Activated naive CD8-positive, alpha-beta T cell (primary cell): ENCODE measurements around the gene TAF11L4.
"Not testable (repeated sequence)": the region's sequence is repeated elsewhere in the genome, so short reads cannot be mapped to it uniquely, and the experiment has no call there.

Experiments used
- H3K27ac Mint-ChIP-seq: one replicate; pipeline ENCODE4 v1.8.0; 2021; ENCODE audit warnings: mixed read lengths
- H3K27me3 Mint-ChIP-seq: one replicate; pipeline ENCODE4 v1.8.0; 2021; ENCODE audit warnings: mixed read lengths
- H3K36me3 Mint-ChIP-seq: one replicate; pipeline ENCODE4 v1.8.0; 2021; ENCODE audit warnings: mixed read lengths
- H3K4me1 Mint-ChIP-seq: one replicate; pipeline ENCODE4 v1.8.0; 2021; ENCODE audit warnings: low read depth, mixed read lengths
- H3K4me3 Mint-ChIP-seq: one replicate; pipeline ENCODE4 v1.8.0; 2021; ENCODE audit warnings: mild to moderate bottlenecking, mixed read lengths
- H3K9me3 Mint-ChIP-seq: one replicate; pipeline ENCODE4 v1.8.0; 2021; ENCODE audit warnings: low read depth, mixed read lengths

TAF11L4 gene

GRCh38 chr5:17521501-17521900 is at the start of gene TAF11L4:
TAF11L4 (plus strand) TSS chr5:17521801.
- H3K27ac Mint-ChIP-seq, H3K4me3 Mint-ChIP-seq, H3K36me3 Mint-ChIP-seq: not testable (repeated sequence)

GRCh38 chr5:17475064-17475463 is 46.5 kb upstream of the TAF11L4 start:
- not testable (repeated sequence) for H3K4me1 Mint-ChIP-seq, H3K27ac Mint-ChIP-seq, H3K4me3 Mint-ChIP-seq, H3K9me3 Mint-ChIP-seq, H3K27me3 Mint-ChIP-seq, H3K36me3 Mint-ChIP-seq

More at GRCh38 chr5:17521501-17521900, at the start of gene TAF11L4:
- not testable (repeated sequence) for H3K27me3 Mint-ChIP-seq, H3K4me1 Mint-ChIP-seq, H3K9me3 Mint-ChIP-seq

- H3K9me3 Mint-ChIP-seq, result no peaks in the 10 kb centered on the region
- H3K27me3 Mint-ChIP-seq, result no peaks in the 10 kb centered on the region
- no peak overlapping the region for H3K4me3 Mint-ChIP-seq
- H3K4me1 Mint-ChIP-seq, result no peaks in the 10 kb centered on the region
- no peak overlapping the region for H3K27ac Mint-ChIP-seq
- H3K36me3 Mint-ChIP-seq, result no peaks in the 10 kb centered on the region
Measured at GRCh38 chr5:17477043-17477442, 44.6 kb upstream of the TAF11L4 start.

GRCh38 chr5:17477573-17478265 is 43.9 kb upstream of the TAF11L4 start:
- Mint-ChIP-seq H3K27ac (no peak overlapping the region), H3K9me3 (no peaks in the 10 kb centered on the region), H3K27me3 (no peaks in the 10 kb centered on the region), H3K4me3 (no peak overlapping the region), H3K36me3 (no peaks in the 10 kb centered on the region), H3K4me1 (no peaks in the 10 kb centered on the region)

GRCh38 chr5:17481378-17481777 is 40.2 kb upstream of the TAF11L4 start:
- H3K27ac Mint-ChIP-seq, result no peak overlapping the region
- H3K4me1 Mint-ChIP-seq, result no peaks in the 10 kb centered on the region
- no peaks in the 10 kb centered on the region for H3K27me3 Mint-ChIP-seq
- H3K4me3 Mint-ChIP-seq, result no peak overlapping the region
- no peaks in the 10 kb centered on the region for H3K36me3 Mint-ChIP-seq
- H3K9me3 Mint-ChIP-seq, result no peaks in the 10 kb centered on the region

- H3K4me1 Mint-ChIP-seq, result no peaks in the 10 kb centered on the region
- no peaks in the 10 kb centered on the region for H3K27me3 Mint-ChIP-seq
Measured at GRCh38 chr5:17482790-17483189, 38.8 kb upstream of the TAF11L4 start.

GRCh38 chr5:17486464-17487173 is 35.0 kb upstream of the TAF11L4 start:
- H3K4me1 Mint-ChIP-seq, H3K27me3 Mint-ChIP-seq: not testable (repeated sequence)

More at GRCh38 chr5:17482790-17483189, 38.8 kb upstream of the TAF11L4 start:
- H3K36me3 Mint-ChIP-seq, result no peaks in the 10 kb centered on the region
- H3K27ac Mint-ChIP-seq, result no peak overlapping the region
- no peak overlapping the region for H3K4me3 Mint-ChIP-seq
- no peaks in the 10 kb centered on the region for H3K9me3 Mint-ChIP-seq

GRCh38 chr5:17487174-17487512 is 34.5 kb upstream of the TAF11L4 start:
- no peaks in the 10 kb centered on the region for H3K36me3 Mint-ChIP-seq
- H3K4me3 Mint-ChIP-seq, result no peak overlapping the region
- no peaks in the 10 kb centered on the region for H3K4me1 Mint-ChIP-seq
- no peaks in the 10 kb centered on the region for H3K9me3 Mint-ChIP-seq
- H3K27me3 Mint-ChIP-seq, result no peaks in the 10 kb centered on the region
- H3K27ac Mint-ChIP-seq, result no peak overlapping the region

More at GRCh38 chr5:17486464-17487173, 35.0 kb upstream of the TAF11L4 start:
- H3K4me3 Mint-ChIP-seq, H3K27ac Mint-ChIP-seq, H3K36me3 Mint-ChIP-seq, H3K9me3 Mint-ChIP-seq: not testable (repeated sequence)

GRCh38 chr5:17491257-17491656 is 30.3 kb upstream of the TAF11L4 start:
- not testable (repeated sequence) for H3K4me1 Mint-ChIP-seq, H3K4me3 Mint-ChIP-seq, H3K27me3 Mint-ChIP-seq, H3K27ac Mint-ChIP-seq, H3K36me3 Mint-ChIP-seq, H3K9me3 Mint-ChIP-seq

GRCh38 chr5:17492770-17493169 is 28.8 kb upstream of the TAF11L4 start:
- Mint-ChIP-seq H3K27ac (no peak overlapping the region), H3K27me3 (no peaks in the 10 kb centered on the region), H3K4me1 (no peaks in the 10 kb centered on the region), H3K9me3 (peaks cover 4% of the 10 kb centered on the region), H3K4me3 (no peak overlapping the region), H3K36me3 (no peaks in the 10 kb centered on the region)

GRCh38 chr5:17497446-17497845 is 24.2 kb upstream of the TAF11L4 start:
- Mint-ChIP-seq H3K27me3 (no peaks in the 10 kb centered on the region), H3K27ac (no peak overlapping the region), H3K4me1 (no peaks in the 10 kb centered on the region), H3K9me3 (peaks cover 4% of the 10 kb centered on the region), H3K4me3 (no peak overlapping the region), H3K36me3 (no peaks in the 10 kb centered on the region)

- not testable (repeated sequence) for H3K4me1 Mint-ChIP-seq, H3K4me3 Mint-ChIP-seq, H3K27ac Mint-ChIP-seq, H3K27me3 Mint-ChIP-seq, H3K36me3 Mint-ChIP-seq, H3K9me3 Mint-ChIP-seq
Measured at GRCh38 chr5:17497931-17498330, 23.7 kb upstream of the TAF11L4 start, which contains the start of gene TAF11L2. TAF11L2 (plus strand) TSS chr5:17498231.

- Mint-ChIP-seq H3K27me3 (no peaks in the 10 kb centered on the region), H3K9me3 (no peaks in the 10 kb centered on the region), H3K27ac (no peak overlapping the region), H3K4me1 (no peaks in the 10 kb centered on the region), H3K36me3 (no peaks in the 10 kb centered on the region), H3K4me3 (no peak overlapping the region)
Measured at GRCh38 chr5:17511775-17512325, 9.8 kb upstream of the TAF11L4 start.

GRCh38 chr5:17517526-17517925 is 4.1 kb upstream of the TAF11L4 start:
- not testable (repeated sequence) for H3K4me1 Mint-ChIP-seq, H3K27ac Mint-ChIP-seq, H3K9me3 Mint-ChIP-seq

GRCh38 chr5:17518067-17518466 is 3.5 kb upstream of the TAF11L4 start, which contains the start of gene TAF11L3:
TAF11L3 (plus strand) TSS chr5:17518367.
- H3K27ac Mint-ChIP-seq, H3K4me3 Mint-ChIP-seq, H3K27me3 Mint-ChIP-seq, H3K36me3 Mint-ChIP-seq, H3K4me1 Mint-ChIP-seq, H3K9me3 Mint-ChIP-seq: not testable (repeated sequence)

More at GRCh38 chr5:17517526-17517925, 4.1 kb upstream of the TAF11L4 start:
- H3K36me3 Mint-ChIP-seq, H3K27me3 Mint-ChIP-seq, H3K4me3 Mint-ChIP-seq: not testable (repeated sequence)
